GM23248 (cell line): Measurements from ENCODE around the gene RABGAP1L. TPM values are rescaled to one million over a fixed set of nuclear protein-coding genes. Genes with fewer than 3 reads are reported as not detected.
A peak's percentile ranks its signal among the peaks of the same experiment; 100 is the strongest.

Source experiments
- DNase-seq: peaks from one replicate; pipeline ENCODE4 v3.0.0-alpha.2; 2015
- H2AFZ ChIP-seq: fragments of 200-600 bp; sonication (generic); 2 replicates; pipeline ENCODE4 v1.6.1; 2016; ENCODE audit warnings: antibody characterized with exemption
- H3F3A ChIP-seq: fragments of 200-600 bp; sonication (generic); 2 replicates; pipeline ENCODE4 v1.6.1; 2016; ENCODE audit warnings: mild to moderate bottlenecking, antibody characterized with exemption, mixed run types; ENCODE audit not compliant: insufficient read depth
- H3K27ac ChIP-seq: fragments of 200-600 bp; sonication (generic); 2 replicates; pipeline ENCODE4 v1.5.1; 2016; ENCODE audit warnings: mild to moderate bottlenecking
- H3K27me3 ChIP-seq: fragments of 200-600 bp; sonication (generic); replicated peaks from 2 replicates; pipeline ENCODE4 v1.6.1; 2016; ENCODE audit warnings: mild to moderate bottlenecking; ENCODE audit not compliant: insufficient read depth
- H3K36me3 ChIP-seq: fragments of 200-600 bp; sonication (generic); 2 replicates; pipeline ENCODE4 v1.6.1; 2016; ENCODE audit warnings: low read depth, mild to moderate bottlenecking
- H3K4me1 ChIP-seq: fragments of 200-600 bp; sonication (generic); 2 replicates; pipeline ENCODE4 v1.6.1; 2016; ENCODE audit warnings: mild to moderate bottlenecking; ENCODE audit not compliant: insufficient read depth
- H3K4me2 ChIP-seq: fragments of 200-600 bp; sonication (generic); one replicate; pipeline ENCODE4 v1.6.1; 2016; ENCODE audit warnings: mild to moderate bottlenecking; ENCODE audit not compliant: unreplicated experiment
- H3K4me3 ChIP-seq: fragments of 200-600 bp; sonication (generic); 2 replicates; pipeline ENCODE4 v1.5.1; 2016; ENCODE audit warnings: mild to moderate bottlenecking
- H3K79me2 ChIP-seq: fragments of 200-600 bp; sonication (generic); 2 replicates; pipeline ENCODE4 v1.6.1; 2016; ENCODE audit warnings: mild to moderate bottlenecking; ENCODE audit not compliant: insufficient read depth
- H3K9ac ChIP-seq: fragments of 200-600 bp; sonication (generic); 2 replicates; pipeline ENCODE4 v1.6.1; 2016; ENCODE audit warnings: mild to moderate bottlenecking
- H3K9me2 ChIP-seq: fragments of 200-600 bp; sonication (generic); 2 replicates; pipeline ENCODE4 v1.6.1; 2016; ENCODE audit warnings: mixed run types, mild to moderate bottlenecking, moderate library complexity; ENCODE audit not compliant: insufficient read depth
- H3K9me3 ChIP-seq: fragments of 200-600 bp; sonication (generic); one replicate; pipeline ENCODE4 v1.6.1; 2017; ENCODE audit warnings: low read depth
- H4K20me1 ChIP-seq: fragments of 200-600 bp; sonication (generic); 2 replicates; pipeline ENCODE4 v1.6.0; 2016; ENCODE audit not compliant: insufficient read depth
- EZH2 ChIP-seq: fragments of 200-600 bp; sonication (generic); IDR thresholded peaks from 2 replicates; pipeline ENCODE4 v1.6.1; 2018; ENCODE audit warnings: antibody characterized with exemption, mild to moderate bottlenecking; ENCODE audit not compliant: insufficient read depth, poor library complexity, severe bottlenecking
- EZH2phosphoT487 ChIP-seq: fragments of 200-600 bp; sonication (generic); IDR thresholded peaks from 2 replicates; pipeline ENCODE4 v1.6.1; 2018; ENCODE audit warnings: antibody characterized with exemption, moderate library complexity, mild to moderate bottlenecking, low read depth; ENCODE audit not compliant: insufficient read depth
- WGBS, 2 experiments: methylation state at CpG; one replicate each; pipeline ENCODE4 v1.1.6; 2015 to 2017; ENCODE audit warnings: low lambda C conversion rate in 2 of 2, low coverage in 1 of 2; ENCODE audit errors: missing lambda C conversion rate in 2 of 2; 5-methylcytosine and 5-hydroxymethylcytosine counted together
- in situ Hi-C: fragments of 300-500 bp; cut with MboI; formaldehyde crosslinking; loops from 2 replicates; pipeline ENCODE4 v1.15.0; 2020
- polyA plus RNA-seq: library from polyadenylated mRNA; unstranded; fragments of >200 nt; fragmentation: Nextera tagmentation; extraction: Ambion mirVana; gene quantifications from 2 replicates; pipeline ENCODE4 v1.2.1, GENCODE V29; 2016
- total RNA-seq: library from RNA; depleted of rRNA; stranded (reverse); fragments of >200 nt; shearing (Covaris generic); gene quantifications from 2 replicates; pipeline ENCODE4 v1.2.3, GENCODE V29; 2014

RABGAP1L gene
- total and polyA plus RNA-seq, 2 experiments from 2014 or later, result 13.7 to 21.6 TPM

GRCh38 chr1:174219606-174220370 lies 60.5 kb downstream of the RABGAP1L start:
- Histone ChIP-seq H3K4me1 (peaks cover 7% of the 10 kb centered on the region; the same call in 1 of the 2 replicates), H2AFZ (no peak overlapping the region), H3K4me2 (no peak overlapping the region), H3K36me3 (no peaks in the 10 kb centered on the region; the same call in 1 of the 2 replicates), H3K4me3 (no peak overlapping the region), H3K9me2 (no peaks in the 10 kb centered on the region), H3K27ac (no peak overlapping the region), H3F3A (peaks cover 15% of the 10 kb centered on the region), H3K9ac (no peak overlapping the region), H3K27me3 (no peaks in the 10 kb centered on the region), H3K9me3 (no peaks in the 10 kb centered on the region), H4K20me1 (no peaks in the 10 kb centered on the region), H3K79me2 (0 out of 2 replicates have a peak, but pooled peaks cover 19% of the 10 kb centered on the region)
- TF ChIP-seq EZH2 (no peak), EZH2phosphoT487 (no peak)
- 97 to 98% methylated on average over 4 of the region's 4 CpGs for WGBS, 2 experiments
- in situ Hi-C loops, result loop anchor here (10.0 kb wide), 1 partner anchor 125 kb away; no protein-coding TSS in a partner anchor
- DNase-seq, result no peak

- Histone ChIP-seq H3K9me3 (no peaks in the 10 kb centered on the region), H3K27ac (peak overlapping the region; percentile 47)
- in situ Hi-C loops, result no loop called here
Measured at GRCh38 chr1:174221681-174222080, 62.4 kb downstream of the RABGAP1L start.

GRCh38 chr1:174222166-174222949 lies 63.0 kb downstream of the RABGAP1L start:
- WGBS, 2 experiments, result 72 to 77% methylated on average over 4 of the region's 4 CpGs
- Histone ChIP-seq H4K20me1 (no peaks in the 10 kb centered on the region), H3K79me2 (0 out of 2 replicates have a peak, but pooled peaks cover 13% of the 10 kb centered on the region), H3K9ac (no peak overlapping the region), H3K4me3 (no peak overlapping the region), H3K9me3 (no peaks in the 10 kb centered on the region), H3K36me3 (no peaks in the 10 kb centered on the region; the same call in 1 of the 2 replicates), H3K9me2 (no peaks in the 10 kb centered on the region), H3F3A (peaks cover 15% of the 10 kb centered on the region), H3K4me1 (peaks cover 7% of the 10 kb centered on the region; the same call in 1 of the 2 replicates), H3K27ac (peak overlapping the region; percentile 47), H3K27me3 (no peaks in the 10 kb centered on the region), H2AFZ (no peak overlapping the region), H3K4me2 (no peak overlapping the region)
- DNase-seq, result peak; percentile 84
- in situ Hi-C loops, result no loop called here
- TF ChIP-seq EZH2 (no peak), EZH2phosphoT487 (no peak)

More at GRCh38 chr1:174221681-174222080, 62.4 kb downstream of the RABGAP1L start:
- Histone ChIP-seq H3K4me3 (no peak overlapping the region), H3K79me2 (0 out of 2 replicates have a peak, but pooled peaks cover 15% of the 10 kb centered on the region), H3K36me3 (no peaks in the 10 kb centered on the region; the same call in 1 of the 2 replicates), H4K20me1 (no peaks in the 10 kb centered on the region), H3K4me2 (no peak overlapping the region), H3K9ac (no peak overlapping the region), H3K27me3 (no peaks in the 10 kb centered on the region), H3K9me2 (no peaks in the 10 kb centered on the region), H2AFZ (no peak overlapping the region), H3F3A (peaks cover 15% of the 10 kb centered on the region), H3K4me1 (peaks cover 7% of the 10 kb centered on the region; the same call in 1 of the 2 replicates)
- DNase-seq, result no peak
- TF ChIP-seq EZH2 (no peak), EZH2phosphoT487 (no peak)
- 91 to 98% methylated on average over 2 of the region's 2 CpGs for WGBS, 2 experiments

GRCh38 chr1:174224641-174225040 lies 65.3 kb downstream of the RABGAP1L start:
- H3K79me2 ChIP-seq, result no peaks in the 10 kb centered on the region
- H3K4me1 ChIP-seq, result 0 out of 2 replicates have a peak, but pooled peaks cover 3% of the 10 kb centered on the region
- TF ChIP-seq EZH2phosphoT487, result no peak
- TF ChIP-seq EZH2, result no peak
- in situ Hi-C loops, result no loop called here
- H3K9ac ChIP-seq, result no peak overlapping the region
- no peak overlapping the region for H3K4me2 ChIP-seq
- no peaks in the 10 kb centered on the region for H3K9me3 ChIP-seq
- H3K36me3 ChIP-seq, result no peaks in the 10 kb centered on the region; the same call in 1 of the 2 replicates
- no peaks in the 10 kb centered on the region for H3K27me3 ChIP-seq
- no peak overlapping the region for H3K4me3 ChIP-seq
- no peak overlapping the region for H3K27ac ChIP-seq
- DNase-seq, result no peak
- H3K9me2 ChIP-seq, result no peaks in the 10 kb centered on the region
- WGBS, 2 experiments, result 93 to 96% methylated on average over 1 of the region's 1 CpG
- peaks cover 15% of the 10 kb centered on the region for H3F3A ChIP-seq
- no peak overlapping the region for H2AFZ ChIP-seq
- H4K20me1 ChIP-seq, result no peaks in the 10 kb centered on the region
